Epithelial cell of esophagus (primary cell): ENCODE data around the gene ALDH8A1.

ENCODE experiments used
- DNase-seq: peaks from one replicate; pipeline ENCODE4 v3.0.0; 2010; ENCODE audit warnings: low read depth
- H3K4me3 ChIP-seq: 2 replicates; pipeline ENCODE4 v1.5.1; 2011; ENCODE audit warnings: mild to moderate bottlenecking, low read length, control low read depth
- TF ChIP-seq, protein P1 (sequence below): IDR thresholded peaks from 2 replicates; pipeline ENCODE4 v1.5.1; 2011; ENCODE audit warnings: low read depth, mild to moderate bottlenecking, low read length, control low read depth, inconsistent platforms; ENCODE audit not compliant: insufficient read depth; ENCODE audit errors: missing control alignments

The ALDH8A1 gene

DNA sequence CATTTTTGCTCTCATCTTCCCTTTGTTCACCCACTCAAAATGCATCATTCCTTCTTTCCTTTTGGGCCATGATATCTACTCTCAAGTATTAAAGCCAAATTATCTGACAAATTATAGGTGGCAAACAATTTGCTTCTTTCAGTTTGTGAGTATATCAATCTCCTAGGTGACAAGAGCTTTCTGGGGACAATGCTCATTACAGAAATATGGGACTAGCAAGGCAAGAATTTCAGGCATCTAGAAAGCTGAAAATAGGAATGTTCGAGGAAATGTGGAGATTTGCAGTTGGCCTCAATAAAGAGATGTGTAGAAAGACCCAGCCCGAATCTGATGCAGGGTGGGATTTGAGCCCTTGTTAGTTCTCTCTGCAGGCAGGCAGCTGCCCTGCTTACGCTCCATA lies 71.8 kb downstream of the ALDH8A1 start:
- TF ChIP-seq, protein P1, sequence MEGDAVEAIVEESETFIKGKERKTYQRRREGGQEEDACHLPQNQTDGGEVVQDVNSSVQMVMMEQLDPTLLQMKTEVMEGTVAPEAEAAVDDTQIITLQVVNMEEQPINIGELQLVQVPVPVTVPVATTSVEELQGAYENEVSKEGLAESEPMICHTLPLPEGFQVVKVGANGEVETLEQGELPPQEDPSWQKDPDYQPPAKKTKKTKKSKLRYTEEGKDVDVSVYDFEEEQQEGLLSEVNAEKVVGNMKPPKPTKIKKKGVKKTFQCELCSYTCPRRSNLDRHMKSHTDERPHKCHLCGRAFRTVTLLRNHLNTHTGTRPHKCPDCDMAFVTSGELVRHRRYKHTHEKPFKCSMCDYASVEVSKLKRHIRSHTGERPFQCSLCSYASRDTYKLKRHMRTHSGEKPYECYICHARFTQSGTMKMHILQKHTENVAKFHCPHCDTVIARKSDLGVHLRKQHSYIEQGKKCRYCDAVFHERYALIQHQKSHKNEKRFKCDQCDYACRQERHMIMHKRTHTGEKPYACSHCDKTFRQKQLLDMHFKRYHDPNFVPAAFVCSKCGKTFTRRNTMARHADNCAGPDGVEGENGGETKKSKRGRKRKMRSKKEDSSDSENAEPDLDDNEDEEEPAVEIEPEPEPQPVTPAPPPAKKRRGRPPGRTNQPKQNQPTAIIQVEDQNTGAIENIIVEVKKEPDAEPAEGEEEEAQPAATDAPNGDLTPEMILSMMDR: no peak
- H3K4me3 ChIP-seq: no peak overlapping the region
- no peak for DNase-seq

GRCh38 chr6:134875367-134875766 lies 74.5 kb downstream of the ALDH8A1 start:
- DNase-seq: peak; percentile 7
- TF ChIP-seq, protein P1: no peak
- H3K4me3 ChIP-seq: no peak overlapping the region

DNA sequence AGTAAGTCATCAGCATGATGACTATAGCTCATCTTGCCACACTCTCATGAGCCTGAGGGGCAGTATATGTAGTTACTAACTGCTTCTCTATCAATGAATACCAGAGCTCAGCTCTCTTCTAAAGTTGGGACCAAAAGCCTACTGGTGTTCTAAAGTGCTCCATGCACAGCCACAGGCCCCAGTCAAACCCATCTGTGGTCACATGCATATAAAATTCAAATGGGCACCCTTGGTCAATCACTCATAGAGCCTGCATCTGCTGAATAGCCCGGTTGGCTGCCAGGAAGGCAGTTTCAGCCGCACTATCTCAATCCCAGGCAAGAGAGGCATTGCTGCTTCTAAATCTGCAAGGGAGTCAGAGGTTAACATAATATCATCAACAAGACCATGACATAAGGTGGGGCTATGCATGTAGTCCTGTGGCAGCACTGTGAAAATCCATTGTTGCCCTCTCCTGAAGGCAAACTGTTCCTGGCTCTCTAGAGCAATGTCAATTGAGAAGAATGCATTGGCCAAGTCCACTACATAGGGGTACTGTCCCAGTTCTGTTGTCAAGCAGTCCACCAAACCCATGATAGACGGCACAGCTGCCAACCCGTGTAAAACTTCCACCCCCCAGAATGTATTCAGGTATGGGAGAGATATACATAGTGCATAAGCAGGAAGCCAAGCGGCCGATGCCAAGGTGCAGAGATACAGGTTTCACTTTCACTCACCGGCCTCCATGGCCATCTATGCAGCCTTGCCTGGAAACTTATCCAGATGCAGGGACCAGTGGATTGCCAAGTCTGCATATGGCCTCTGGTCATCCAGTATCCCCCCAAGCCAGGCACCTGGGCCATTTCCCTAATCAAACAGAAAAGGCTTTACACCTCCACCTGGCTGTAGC lies 76.2 kb downstream of the ALDH8A1 start:
- TF ChIP-seq, protein P1: no peak
- H3K4me3 ChIP-seq: no peak overlapping the region
- peak; percentile 26 for DNase-seq

- peak; percentile 61 for DNase-seq
- TF ChIP-seq, protein P1: no peak
- no peak overlapping the region for H3K4me3 ChIP-seq
Observed at GRCh38 chr6:134870677-134871498, 79.0 kb downstream of the ALDH8A1 start.

GRCh38 chr6:134868812-134869211 lies 81.1 kb downstream of the ALDH8A1 start:
- no peak for DNase-seq
- TF ChIP-seq, protein P1: no peak
- H3K4me3 ChIP-seq: no peak overlapping the region
